Stimulated activated CD4-positive, alpha-beta T cell treated with anti-CD3 and anti-CD28 coated beads, Interleukin-1b, Interleukin-23, amount 100 ng/mL, for 24 hours (primary cell): ENCODE data around the gene TPR.

Experiments
- DNase-seq, 4 experiments: peaks; one replicate each; pipeline ENCODE4 v3.0.0-alpha.2; 2020; ENCODE audit warnings: low read depth in 4 of 4, low spot score in 1 of 4

TPR gene

DNA sequence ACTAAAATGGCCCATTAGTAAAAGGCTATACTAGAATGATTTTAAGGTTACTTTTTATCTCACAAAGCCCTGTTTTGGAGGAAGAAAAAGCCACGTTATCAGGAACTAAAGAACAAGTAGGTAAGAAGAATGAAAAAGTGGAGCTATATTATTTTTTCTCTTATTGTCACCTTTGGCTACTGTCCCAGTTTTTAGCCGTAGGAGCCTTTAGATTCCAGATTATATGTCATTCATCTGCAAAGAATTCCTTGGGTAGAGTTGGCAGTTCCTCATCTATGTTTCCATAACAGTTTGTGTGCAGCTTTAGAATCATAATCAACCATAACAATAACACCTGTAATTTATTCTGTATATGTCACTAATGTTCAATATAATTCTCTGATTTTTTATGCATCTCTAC, 83.8 kb downstream of the TPR start:
- DNase-seq = no peak

DNA sequence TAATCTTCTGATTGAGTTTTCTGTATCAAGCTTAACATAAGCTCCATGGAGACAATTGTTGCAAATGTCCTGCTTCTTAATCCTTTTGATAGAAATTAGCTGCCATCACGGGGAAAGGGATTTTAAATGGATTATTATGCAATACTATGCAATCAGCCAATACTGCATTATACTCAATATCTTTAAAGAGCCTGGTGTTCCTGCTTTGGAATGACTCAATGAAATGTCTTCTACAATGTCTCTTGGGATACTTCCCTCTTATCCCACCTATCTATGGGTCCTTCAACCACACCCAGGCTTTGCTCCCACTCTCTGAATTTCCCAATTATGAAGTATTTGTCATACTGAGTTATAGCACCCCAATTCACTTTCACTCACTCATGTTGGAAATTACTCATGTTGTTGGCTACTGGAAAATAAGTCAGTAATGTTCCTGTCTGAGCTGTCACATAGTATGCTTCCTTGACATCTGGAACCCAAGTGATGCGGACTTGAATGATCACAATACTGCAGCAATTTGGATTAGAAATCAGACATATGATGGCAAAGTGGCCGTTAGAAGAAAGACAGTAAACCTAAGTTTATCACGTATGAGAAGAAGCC, 85.0 kb downstream of the TPR start:
- DNase-seq = no peak

DNA sequence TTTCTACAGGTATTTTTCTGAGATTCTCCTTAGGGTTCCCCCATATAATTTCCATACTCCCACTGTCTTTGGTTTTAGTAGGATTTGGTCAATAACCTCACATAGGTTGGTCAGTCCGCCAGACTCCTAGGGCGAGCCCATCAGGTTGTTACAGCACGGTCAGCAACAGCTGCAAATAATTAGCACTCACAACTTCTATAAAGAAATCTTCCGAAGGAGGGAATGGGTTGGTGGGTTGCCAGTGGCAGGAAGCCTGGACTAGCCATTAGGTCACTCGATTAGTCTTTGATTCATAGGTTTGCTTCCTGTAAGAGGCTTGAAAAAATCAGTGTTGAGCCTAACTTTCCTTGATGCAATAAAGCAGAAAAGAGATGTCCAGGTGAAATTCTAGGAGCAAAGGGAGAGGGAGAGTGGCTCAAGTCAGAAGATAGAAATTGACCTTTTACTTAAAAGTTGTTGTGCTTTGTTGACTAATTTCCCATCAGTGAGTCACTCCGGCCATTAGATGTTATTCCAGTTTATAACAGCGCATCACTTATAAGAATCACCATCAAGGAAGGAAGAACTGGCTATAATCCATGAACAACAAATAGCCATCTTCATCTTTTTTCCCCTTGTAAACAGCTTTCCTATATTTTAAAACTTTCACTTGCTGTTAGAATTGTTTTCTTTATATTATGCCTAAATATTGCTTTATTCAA, 88.3 kb downstream of the TPR start:
- DNase-seq = no peak

DNA sequence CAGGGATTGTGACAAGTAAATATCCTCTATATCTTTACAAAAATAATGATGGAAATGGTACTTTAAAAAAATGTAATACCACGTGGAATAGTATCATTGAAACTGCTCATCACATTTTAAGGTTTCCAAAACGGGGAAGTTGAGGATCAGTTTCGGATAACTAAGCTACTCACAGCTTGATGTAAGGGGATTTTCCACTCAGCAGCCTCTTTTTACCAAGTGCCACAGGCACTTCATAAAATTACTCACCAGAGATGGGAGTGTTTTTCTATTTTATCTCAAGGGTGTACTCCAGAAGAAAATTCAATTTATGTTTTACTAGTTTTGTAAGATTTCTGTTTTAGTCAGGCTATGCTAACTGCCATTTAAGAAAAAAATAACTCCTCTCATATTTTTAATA, 91.7 kb downstream of the TPR start:
- DNase-seq = no peak

DNA sequence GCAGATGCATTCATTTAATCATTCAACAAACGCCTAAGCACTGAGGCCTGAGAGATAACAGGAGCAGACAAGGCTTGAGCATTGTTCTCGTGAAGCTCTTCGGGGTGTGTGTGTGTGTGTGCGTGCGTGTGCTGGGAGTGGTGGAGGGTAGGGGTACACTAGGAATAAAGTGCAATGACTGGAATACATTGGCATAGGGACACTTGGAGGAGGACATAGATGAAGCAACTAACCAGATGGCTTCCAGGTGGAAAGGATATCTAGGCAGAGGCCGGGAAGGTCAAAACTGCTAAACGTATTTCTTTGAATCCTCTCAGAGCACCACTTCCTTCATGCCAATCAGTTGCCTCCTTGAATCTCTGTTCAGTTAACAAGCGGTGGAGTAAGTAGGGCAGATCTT, 92.6 kb downstream of the TPR start:
- no peak for DNase-seq

DNA sequence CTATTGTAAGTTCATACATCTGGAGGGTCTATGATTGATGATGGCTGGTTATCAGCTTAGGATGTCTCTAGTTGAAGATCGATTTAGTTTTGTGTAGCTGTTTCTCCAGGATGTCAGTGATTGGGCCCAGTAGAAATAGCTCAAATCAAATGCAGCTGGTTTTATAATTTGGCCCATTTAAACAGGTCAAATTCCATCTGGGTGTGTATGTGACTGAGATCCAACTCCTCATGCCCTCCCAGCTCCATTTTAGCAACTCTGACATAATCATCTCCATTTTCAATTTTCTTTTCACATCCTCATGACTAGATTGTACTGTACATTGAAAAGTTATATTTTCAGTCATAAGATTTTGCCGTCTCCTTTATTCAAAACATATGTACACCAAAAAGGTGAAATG, 99.2 kb downstream of the TPR start:
- no peak for DNase-seq

DNA sequence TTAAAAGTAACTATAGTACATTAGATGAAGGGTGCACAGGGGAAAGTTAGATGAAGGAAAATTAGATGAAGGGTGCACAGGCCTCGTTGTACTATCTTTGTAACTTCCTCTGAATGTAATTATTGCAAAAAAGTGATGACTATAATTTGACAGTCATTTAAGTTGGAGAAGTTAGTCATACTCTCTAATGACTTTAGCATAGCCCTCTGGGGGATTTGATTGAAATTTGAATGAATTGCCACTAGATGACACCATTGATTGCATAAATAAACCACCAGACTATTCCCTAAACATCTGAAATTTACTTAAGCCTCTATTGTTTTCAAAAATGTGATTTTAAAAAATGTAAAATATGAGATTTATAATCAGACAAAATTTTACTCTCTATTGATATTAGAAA, 102.6 kb downstream of the TPR start:
- DNase-seq = no peak

DNA sequence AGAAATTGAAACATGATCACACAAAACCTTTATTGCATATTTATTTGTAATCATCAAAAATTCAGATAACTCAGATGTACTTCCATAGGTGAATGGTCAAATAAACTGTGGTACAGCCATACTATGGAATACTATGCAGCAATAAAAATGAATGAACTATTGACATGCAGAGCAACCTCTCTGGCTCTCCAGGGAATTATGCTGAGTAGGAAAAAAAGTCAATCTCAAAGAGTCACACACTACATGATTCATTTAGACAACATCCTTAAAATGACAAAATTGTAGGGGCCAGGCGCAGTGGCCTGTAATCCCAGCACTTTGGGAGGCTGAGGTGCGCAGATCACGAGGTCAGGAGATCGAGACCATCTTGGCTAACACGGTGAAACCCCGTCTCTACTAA, 104.0 kb downstream of the TPR start:
- DNase-seq = no peak
